ENCODE measurements around the gene MEN1. TPM values are rescaled to one million over a fixed set of nuclear protein-coding genes. Genes with fewer than 3 reads are reported as not detected.

MEN1 gene
- total RNA-seq, 2 donors from 2014 or later: 44.5 to 48.7 TPM

DNA sequence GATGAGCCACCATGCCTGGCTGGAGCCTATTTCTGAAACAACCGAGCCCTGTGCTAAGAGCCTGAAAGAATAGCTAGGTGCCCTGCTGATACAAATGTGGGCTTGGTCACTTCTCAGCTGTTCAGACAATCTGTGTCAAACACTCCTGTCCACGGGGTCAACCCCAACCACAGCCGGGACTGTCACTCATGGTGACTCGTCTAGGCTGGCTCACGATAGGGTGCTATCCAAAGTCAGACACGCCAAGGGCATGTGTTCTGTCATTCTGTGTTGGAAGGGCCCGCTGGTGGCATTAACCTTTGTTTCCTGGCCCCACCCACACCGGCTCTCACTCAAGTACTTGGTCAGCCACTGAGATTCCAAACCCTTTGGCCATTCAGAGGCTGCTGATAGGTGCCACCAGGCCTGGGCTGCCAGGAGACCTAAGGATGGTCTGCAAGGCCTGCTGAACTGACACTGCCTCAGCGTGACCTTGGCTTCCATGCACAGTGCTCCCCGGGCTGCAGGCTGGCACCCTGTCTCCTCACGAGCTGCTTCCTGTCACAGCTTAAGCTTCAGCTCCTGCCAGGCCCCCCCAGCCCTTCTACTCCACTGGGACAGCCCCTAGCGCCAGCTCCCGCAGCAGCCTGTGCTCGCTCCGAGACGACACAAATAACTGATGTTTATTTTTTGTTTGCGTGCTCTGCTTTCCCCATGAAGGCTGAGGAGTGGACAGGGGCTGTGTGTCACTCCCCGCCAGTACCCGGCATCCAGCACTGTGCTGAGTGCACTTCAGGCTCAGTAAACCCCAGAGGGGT, 48.3 kb upstream of the MEN1 start:
- no peak overlapping the region for H3K9ac ChIP-seq (ENCODE audit: extremely low read depth, low read length, poor library complexity, severe bottlenecking)
- WGBS, 2 experiments (ENCODE audit: insufficient coverage in 1 of 2, insufficient read length in 1 of 2): 91 to 94% methylated on average over 17 to 19 of the region's 19 CpGs

DNA sequence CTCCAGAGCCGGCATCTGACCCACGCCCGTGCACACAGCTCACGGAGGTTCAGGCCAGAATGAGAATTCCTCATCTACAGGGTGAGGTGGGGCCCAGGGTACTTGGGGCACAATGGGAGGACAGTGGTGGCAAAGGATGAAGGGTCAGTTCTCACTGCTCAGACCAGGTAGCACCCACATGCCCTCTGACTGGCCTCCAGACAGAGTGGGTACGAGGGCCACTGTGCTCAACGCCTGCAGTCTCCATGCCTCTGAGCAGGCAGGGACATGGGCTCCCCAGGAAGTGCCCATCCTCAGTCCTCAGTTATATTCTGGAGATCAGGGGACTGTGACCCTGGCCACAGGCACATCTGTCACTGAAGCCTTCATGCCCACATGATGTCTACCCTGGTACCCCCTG, 47.1 kb upstream of the MEN1 start:
- H3K27ac ChIP-seq (ENCODE audit: low read depth, low read length): no peak overlapping the region

More for the DNA sequence above, 48.3 kb upstream of the MEN1 start:
- H3K4me1 ChIP-seq (ENCODE audit: control insufficient read depth, insufficient read depth, low read length): no peaks in the 10 kb centered on the region
- peaks cover 28% of the 10 kb centered on the region for H3K36me3 ChIP-seq (ENCODE audit: control insufficient read depth, insufficient read depth, low read length)
- no peak for DNase-seq
- H3K27ac ChIP-seq (ENCODE audit: low read depth, low read length): no peak overlapping the region
- H3K4me3 ChIP-seq (ENCODE audit: low read length): no peak overlapping the region
- Mint-ChIP-seq H3K27ac (no peak overlapping the region), H3K4me1 (peaks cover 2% of the 10 kb centered on the region), H3K9me3 (no peaks in the 10 kb centered on the region), H3K27me3 (ENCODE audit: insufficient read depth) (no peaks in the 10 kb centered on the region), H3K36me3 (ENCODE audit: low read depth) (peaks cover 17% of the 10 kb centered on the region), H3K4me3 (no peak overlapping the region)
- TF ChIP-seq CTCF (conservative IDR thresholded peaks at IDR 0.05): no peak
- no peaks in the 10 kb centered on the region for H3K27me3 ChIP-seq (ENCODE audit: control insufficient read depth, insufficient read depth, low read length, poor library complexity, severe bottlenecking)
- no peaks in the 10 kb centered on the region for H3K9me3 ChIP-seq (ENCODE audit: control insufficient read depth, low read length)

More for the DNA sequence above, 47.1 kb upstream of the MEN1 start:
- Histone ChIP-seq H3K4me3 (ENCODE audit: low read length) (no peak overlapping the region), H3K36me3 (ENCODE audit: control insufficient read depth, insufficient read depth, low read length) (peaks cover 28% of the 10 kb centered on the region), H3K4me1 (ENCODE audit: control insufficient read depth, insufficient read depth, low read length) (no peaks in the 10 kb centered on the region), H3K9me3 (ENCODE audit: control insufficient read depth, low read length) (no peaks in the 10 kb centered on the region), H3K9ac (ENCODE audit: extremely low read depth, low read length, poor library complexity, severe bottlenecking) (no peak overlapping the region), H3K27me3 (ENCODE audit: control insufficient read depth, insufficient read depth, low read length, poor library complexity, severe bottlenecking) (no peaks in the 10 kb centered on the region)
- DNase-seq: no peak
- Mint-ChIP-seq H3K4me1 (no peaks in the 10 kb centered on the region), H3K27me3 (ENCODE audit: insufficient read depth) (no peaks in the 10 kb centered on the region), H3K4me3 (no peak overlapping the region), H3K9me3 (no peaks in the 10 kb centered on the region), H3K36me3 (ENCODE audit: low read depth) (peaks cover 17% of the 10 kb centered on the region), H3K27ac (no peak overlapping the region)
- WGBS, 2 experiments (ENCODE audit: insufficient coverage in 1 of 2, insufficient read length in 1 of 2): 94% methylated on average over 6 of the region's 6 CpGs; no CpG with 5 or more reads in 1 of the 2 experiments
- TF ChIP-seq CTCF (conservative IDR thresholded peaks at IDR 0.05): no peak

Data from endodermal cell (in vitro differentiated cells).